Mesothelial cell of epicardium (in vitro differentiated cells): ENCODE data around the gene MPV17. TPM values are rescaled to one million over a fixed set of nuclear protein-coding genes. Genes with fewer than 3 reads are reported as not detected.
"Not testable (repeated sequence)": the region's sequence is repeated elsewhere in the genome, so short reads cannot be mapped to it uniquely, and the experiment has no call there.

Experiments used
- DNase-seq, 2 experiments: peaks; one replicate each; pipeline ENCODE4 v3.0.0; 2021; ENCODE audit warnings: low spot score in 2 of 2; ENCODE audit not compliant: unreplicated experiment in 2 of 2
- H3K27ac Mint-ChIP-seq: 2 replicates; pipeline ENCODE4 v1.8.0; 2021; ENCODE audit warnings: mixed read lengths
- H3K27me3 Mint-ChIP-seq: 2 replicates; pipeline ENCODE4 v1.8.0; 2021; ENCODE audit warnings: low read depth, mixed read lengths
- H3K36me3 Mint-ChIP-seq: 2 replicates; pipeline ENCODE4 v1.8.0; 2021; ENCODE audit warnings: mixed read lengths
- H3K4me1 Mint-ChIP-seq: 2 replicates; pipeline ENCODE4 v1.8.0; 2021; ENCODE audit warnings: mixed read lengths
- H3K4me3 Mint-ChIP-seq: 2 replicates; pipeline ENCODE4 v1.8.0; 2021; ENCODE audit warnings: mild to moderate bottlenecking, moderate library complexity, mixed read lengths
- H3K9me3 Mint-ChIP-seq: 2 replicates; pipeline ENCODE4 v1.8.0; 2021; ENCODE audit warnings: mixed read lengths
- total RNA-seq: library from RNA; stranded (reverse); gene quantifications from 3 replicates; pipeline ENCODE4 v1.2.1, GENCODE V29; 2021
- TF ChIP-seq, protein P1 (sequence below): fragments of 200-600 bp; sonication (generic); IDR thresholded peaks from one replicate; pipeline ENCODE4 v1.5.0; 2021; ENCODE audit warnings: antibody characterized with exemption; ENCODE audit not compliant: unreplicated experiment

MPV17 gene
- total RNA-seq, 1 donor from 2014 or later = 70.0 TPM

GRCh38 chr2:27271631-27272340 is 51.1 kb downstream of the MPV17 start:
- no peak overlapping the region for H3K27ac Mint-ChIP-seq
- DNase-seq = no peak
- TF ChIP-seq, protein P1, sequence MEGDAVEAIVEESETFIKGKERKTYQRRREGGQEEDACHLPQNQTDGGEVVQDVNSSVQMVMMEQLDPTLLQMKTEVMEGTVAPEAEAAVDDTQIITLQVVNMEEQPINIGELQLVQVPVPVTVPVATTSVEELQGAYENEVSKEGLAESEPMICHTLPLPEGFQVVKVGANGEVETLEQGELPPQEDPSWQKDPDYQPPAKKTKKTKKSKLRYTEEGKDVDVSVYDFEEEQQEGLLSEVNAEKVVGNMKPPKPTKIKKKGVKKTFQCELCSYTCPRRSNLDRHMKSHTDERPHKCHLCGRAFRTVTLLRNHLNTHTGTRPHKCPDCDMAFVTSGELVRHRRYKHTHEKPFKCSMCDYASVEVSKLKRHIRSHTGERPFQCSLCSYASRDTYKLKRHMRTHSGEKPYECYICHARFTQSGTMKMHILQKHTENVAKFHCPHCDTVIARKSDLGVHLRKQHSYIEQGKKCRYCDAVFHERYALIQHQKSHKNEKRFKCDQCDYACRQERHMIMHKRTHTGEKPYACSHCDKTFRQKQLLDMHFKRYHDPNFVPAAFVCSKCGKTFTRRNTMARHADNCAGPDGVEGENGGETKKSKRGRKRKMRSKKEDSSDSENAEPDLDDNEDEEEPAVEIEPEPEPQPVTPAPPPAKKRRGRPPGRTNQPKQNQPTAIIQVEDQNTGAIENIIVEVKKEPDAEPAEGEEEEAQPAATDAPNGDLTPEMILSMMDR = no peak

GRCh38 chr2:27270670-27271069 is 52.2 kb downstream of the MPV17 start:
- H3K27me3 Mint-ChIP-seq = peaks cover 33% of the 10 kb centered on the region
- H3K36me3 Mint-ChIP-seq = no peaks in the 10 kb centered on the region
- no peak overlapping the region for H3K4me3 Mint-ChIP-seq
- no peaks in the 10 kb centered on the region for H3K9me3 Mint-ChIP-seq
- no peak for DNase-seq
- TF ChIP-seq, protein P1 = no peak
- no peaks in the 10 kb centered on the region for H3K4me1 Mint-ChIP-seq
- H3K27ac Mint-ChIP-seq = no peak overlapping the region

More at GRCh38 chr2:27271631-27272340, 51.1 kb downstream of the MPV17 start:
- Mint-ChIP-seq H3K4me3 (no peak overlapping the region), H3K36me3 (no peaks in the 10 kb centered on the region), H3K9me3 (no peaks in the 10 kb centered on the region), H3K4me1 (no peaks in the 10 kb centered on the region), H3K27me3 (peaks cover 40% of the 10 kb centered on the region)

GRCh38 chr2:27270131-27270530 is 52.8 kb downstream of the MPV17 start:
- no peak overlapping the region for H3K4me3 Mint-ChIP-seq
- H3K4me1 Mint-ChIP-seq = peaks cover 1% of the 10 kb centered on the region
- no peaks in the 10 kb centered on the region for H3K36me3 Mint-ChIP-seq
- H3K27ac Mint-ChIP-seq = no peak overlapping the region
- no peaks in the 10 kb centered on the region for H3K9me3 Mint-ChIP-seq
- TF ChIP-seq, protein P1 = no peak
- no peak for DNase-seq
- H3K27me3 Mint-ChIP-seq = peaks cover 33% of the 10 kb centered on the region

DNA sequence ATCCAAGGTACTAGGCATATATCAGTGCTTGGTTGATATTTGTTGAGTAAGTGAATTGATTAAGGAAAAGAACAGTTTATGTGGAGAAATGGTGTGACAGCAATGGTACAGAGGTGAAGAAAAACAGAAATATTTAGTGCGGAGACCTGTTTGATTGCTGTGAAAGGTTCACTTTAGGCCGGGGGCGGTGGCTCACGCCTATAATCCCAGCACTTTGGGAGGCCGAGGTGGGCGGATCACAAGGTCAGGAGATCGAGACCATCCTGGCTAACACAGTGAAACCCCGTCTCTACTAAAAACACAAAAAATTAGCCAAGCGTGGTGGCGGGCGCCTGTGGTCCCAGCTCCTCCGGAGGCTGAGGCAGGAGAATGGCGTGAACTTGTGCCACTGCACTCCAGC is 54.6 kb downstream of the MPV17 start:
- H3K36me3 Mint-ChIP-seq, DNase-seq, H3K27ac Mint-ChIP-seq, H3K9me3 Mint-ChIP-seq, H3K4me3 Mint-ChIP-seq: not testable (repeated sequence)
- H3K4me1 Mint-ChIP-seq = peaks cover 15% of the 10 kb centered on the region
- H3K27me3 Mint-ChIP-seq = peaks cover 25% of the 10 kb centered on the region

GRCh38 chr2:27265536-27265870 is 57.4 kb downstream of the MPV17 start:
- H3K36me3 Mint-ChIP-seq = no peaks in the 10 kb centered on the region
- H3K9me3 Mint-ChIP-seq = no peaks in the 10 kb centered on the region
- no peak overlapping the region for H3K27ac Mint-ChIP-seq
- peaks cover 22% of the 10 kb centered on the region for H3K4me1 Mint-ChIP-seq
- peaks cover 26% of the 10 kb centered on the region for H3K27me3 Mint-ChIP-seq
- H3K4me3 Mint-ChIP-seq = peak overlapping the region; percentile 8
- TF ChIP-seq, protein P1 = no peak
- no peak for DNase-seq

DNA sequence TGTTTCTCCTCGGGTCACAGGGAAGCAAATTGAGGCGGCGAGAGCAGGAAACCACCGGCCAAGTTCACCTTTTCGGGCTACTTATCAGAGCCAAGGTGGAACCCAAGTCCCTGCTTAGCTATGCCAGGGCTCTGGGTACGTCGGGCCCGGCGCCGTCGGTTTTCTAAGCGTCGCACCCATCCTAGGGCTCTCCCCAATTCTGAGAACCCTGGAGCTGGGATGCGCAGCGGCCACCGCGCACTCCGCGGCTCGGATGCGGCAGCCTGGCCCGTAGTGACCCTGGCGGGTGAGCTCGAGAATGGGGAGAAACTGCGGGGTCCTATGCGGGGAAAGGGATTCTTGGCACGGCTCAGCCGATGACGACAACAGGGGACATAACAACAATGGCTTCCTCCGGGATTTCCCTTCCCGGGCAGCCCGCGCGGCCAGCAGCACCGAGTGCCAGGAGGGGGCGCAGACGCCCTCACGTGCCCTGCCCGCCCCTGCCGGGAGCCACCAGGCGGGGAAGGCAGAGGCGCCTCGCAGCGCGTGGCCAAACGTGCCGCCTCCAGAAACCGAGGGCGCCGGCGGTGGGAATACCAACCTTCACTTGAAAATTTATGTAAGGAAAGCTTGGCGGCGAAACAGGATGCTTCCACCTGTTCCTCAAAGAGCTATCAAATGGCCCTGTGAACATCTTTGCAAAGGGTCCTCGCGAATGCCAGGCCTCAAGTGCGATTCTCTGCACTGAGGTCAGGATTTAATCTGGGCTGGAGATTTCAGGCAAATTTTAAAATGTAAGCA is 58.0 kb downstream of the MPV17 start:
- DNase-seq = peak; percentile 52 to 80
- Mint-ChIP-seq H3K4me3 (peak overlapping the region; percentile 67), H3K27ac (no peak overlapping the region), H3K4me1 (peaks cover 22% of the 10 kb centered on the region), H3K9me3 (no peaks in the 10 kb centered on the region), H3K36me3 (no peaks in the 10 kb centered on the region), H3K27me3 (peaks cover 26% of the 10 kb centered on the region)
- TF ChIP-seq, protein P1 = peak; percentile 54
